Skin epidermis (tissue), 12 donors: ENCODE results near the gene NRG2.

ENCODE experiments used
- H3K27ac ChIP-seq, 21 experiments: fragments of 200-600 bp; sonication (generic) in 11 of 21; one replicate each; pipeline ENCODE4 v1.5.0; 2020; ENCODE audit warnings: mild to moderate bottlenecking in 3 of 21, inconsistent platforms in 2 of 21, moderate library complexity in 2 of 21
- H3K4me3 ChIP-seq, 7 experiments: fragments of 200-600 bp; sonication (generic) in 2 of 7; one replicate each; pipeline ENCODE4 v1.5.0; 2020; ENCODE audit warnings: inconsistent platforms in 2 of 7, mild to moderate bottlenecking in 2 of 7, moderate library complexity in 1 of 7

Gene NRG2

DNA sequence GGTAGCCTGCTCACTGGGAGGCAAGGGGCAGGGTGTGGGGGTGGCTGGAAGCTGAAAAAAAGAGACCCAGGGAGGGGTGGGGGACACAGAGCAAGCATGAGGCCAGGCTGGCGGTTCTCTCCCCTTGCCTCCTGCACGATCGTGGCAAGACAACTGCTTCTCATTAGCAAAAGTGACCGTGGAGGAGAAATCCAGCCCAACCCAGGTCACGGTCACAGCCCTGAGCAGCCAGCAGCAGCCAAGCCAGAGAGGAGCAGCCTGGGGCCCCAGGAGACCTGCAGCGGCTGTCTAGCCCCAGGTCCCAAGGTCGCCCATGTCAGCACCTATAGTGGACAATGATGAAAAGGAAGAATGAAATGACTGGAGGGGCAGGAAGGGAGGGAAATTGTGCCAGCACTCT is 89.1 kb downstream of the NRG2 start:
- Histone ChIP-seq H3K27ac (no peak overlapping the region), H3K4me3 (no peak overlapping the region)

DNA sequence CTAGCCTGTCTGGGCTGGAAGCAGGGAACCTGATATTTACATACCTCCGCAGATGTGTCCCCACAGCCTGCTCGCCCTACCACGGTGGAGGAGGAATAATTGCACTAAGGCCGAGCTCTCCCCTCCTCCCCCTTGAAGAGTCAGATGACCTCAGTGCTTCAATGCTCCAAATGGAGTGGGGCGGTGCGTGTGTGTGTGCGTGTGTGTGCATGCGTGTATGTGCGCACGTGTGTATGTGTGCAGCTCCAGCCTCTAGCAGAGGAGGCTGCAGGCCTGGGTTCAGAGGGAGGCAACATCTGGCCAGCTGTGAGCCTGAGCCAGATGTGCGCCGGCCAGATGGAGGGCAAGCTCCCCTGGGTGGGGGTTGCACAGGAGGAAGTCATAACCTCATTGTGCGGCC is 90.5 kb downstream of the NRG2 start:
- Histone ChIP-seq H3K4me3 (no peak overlapping the region), H3K27ac (no peak overlapping the region)

DNA sequence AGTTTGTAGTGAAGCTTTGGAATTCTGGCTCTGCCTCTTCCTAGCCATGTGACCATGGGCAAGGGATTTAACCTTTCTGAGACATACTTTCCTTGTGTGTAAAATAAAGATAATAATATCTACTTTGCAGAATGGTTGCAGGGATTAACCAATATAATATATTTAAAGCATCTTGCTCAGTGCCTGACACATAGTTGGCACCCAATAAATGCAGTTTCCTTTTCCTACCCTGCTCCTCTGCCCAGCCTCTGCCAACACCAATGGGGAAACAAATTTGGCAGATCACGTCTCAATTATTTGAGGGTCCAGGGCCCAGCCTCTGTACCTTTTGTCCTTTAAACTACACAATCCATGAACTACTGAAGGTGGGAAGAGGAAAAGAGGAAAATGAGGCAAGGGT is 91.1 kb downstream of the NRG2 start:
- H3K27ac ChIP-seq, result no peak overlapping the region

DNA sequence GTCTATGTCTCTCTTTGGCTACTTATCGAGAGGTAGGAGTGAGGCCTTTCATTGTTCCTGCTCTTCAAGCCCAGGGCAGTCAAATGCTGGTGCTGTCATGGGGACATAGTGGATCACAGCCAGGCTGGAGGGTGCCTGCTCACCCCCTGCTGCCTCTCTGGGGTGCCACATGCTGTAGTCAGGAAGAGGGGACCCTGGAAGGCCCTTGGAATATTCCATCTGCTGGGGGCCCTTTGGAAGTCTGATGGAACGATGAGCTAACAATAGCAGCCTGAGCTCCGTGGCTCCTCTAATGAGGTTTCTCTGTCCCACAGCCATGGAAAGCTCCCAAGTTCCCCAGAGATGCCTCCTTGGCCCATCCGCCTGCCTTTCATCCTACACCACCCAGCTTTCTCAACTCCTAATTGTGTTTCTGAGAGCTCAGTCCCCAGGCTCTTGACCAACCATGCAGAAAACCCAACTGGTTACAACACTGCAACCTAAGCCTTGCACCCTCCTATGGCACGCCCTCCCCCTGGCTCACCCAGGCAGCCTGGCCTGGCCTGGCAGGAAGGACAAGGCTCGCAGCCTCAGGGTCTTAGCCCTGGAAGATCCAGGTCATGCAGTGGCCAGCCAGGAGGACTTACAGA is 91.7 kb downstream of the NRG2 start:
- Histone ChIP-seq H3K27ac (no peak overlapping the region), H3K4me3 (no peak overlapping the region)

More for the DNA sequence above, 91.1 kb downstream of the NRG2 start:
- no peak overlapping the region for H3K4me3 ChIP-seq

DNA sequence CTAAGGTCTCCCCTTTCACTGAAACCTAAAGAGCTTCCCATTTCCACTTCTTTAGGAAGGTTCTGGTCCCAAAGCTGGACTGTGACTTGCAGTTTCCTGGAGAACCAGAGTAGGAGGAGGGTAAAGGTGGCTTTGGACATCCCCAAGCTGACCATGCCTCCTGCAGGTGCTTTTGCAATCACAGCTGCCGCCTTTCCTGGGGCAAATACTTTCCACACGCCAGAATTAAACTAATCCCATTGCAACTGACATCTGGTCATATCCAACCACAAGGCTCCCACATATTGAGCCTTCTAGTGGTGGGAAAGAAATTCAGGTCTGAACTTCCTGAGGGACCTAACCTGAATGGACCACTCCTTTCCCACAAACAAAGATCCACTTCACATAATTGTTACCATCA is 92.7 kb downstream of the NRG2 start:
- Histone ChIP-seq H3K4me3 (no peak overlapping the region), H3K27ac (no peak overlapping the region)

DNA sequence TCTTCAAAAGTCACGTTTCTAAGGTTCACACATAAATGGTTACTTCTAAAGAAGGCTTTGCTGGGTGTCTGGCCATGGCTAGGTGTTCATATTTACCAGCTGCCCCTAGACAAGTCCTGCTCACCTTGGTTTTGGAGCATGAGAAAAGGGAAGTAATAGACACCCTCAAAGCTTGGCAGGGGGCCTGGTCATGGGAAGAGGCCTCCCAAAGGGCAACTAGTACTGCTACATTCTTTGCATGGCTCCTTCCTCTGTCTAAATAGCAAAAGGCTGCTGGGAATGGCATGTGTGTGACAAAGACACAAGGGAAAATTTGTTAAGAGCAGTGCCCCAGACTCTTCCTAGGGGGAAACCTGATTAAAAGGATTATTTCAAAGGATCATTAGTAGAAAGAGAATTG is 93.4 kb downstream of the NRG2 start:
- no peak overlapping the region for H3K4me3 ChIP-seq
- no peak overlapping the region for H3K27ac ChIP-seq

DNA sequence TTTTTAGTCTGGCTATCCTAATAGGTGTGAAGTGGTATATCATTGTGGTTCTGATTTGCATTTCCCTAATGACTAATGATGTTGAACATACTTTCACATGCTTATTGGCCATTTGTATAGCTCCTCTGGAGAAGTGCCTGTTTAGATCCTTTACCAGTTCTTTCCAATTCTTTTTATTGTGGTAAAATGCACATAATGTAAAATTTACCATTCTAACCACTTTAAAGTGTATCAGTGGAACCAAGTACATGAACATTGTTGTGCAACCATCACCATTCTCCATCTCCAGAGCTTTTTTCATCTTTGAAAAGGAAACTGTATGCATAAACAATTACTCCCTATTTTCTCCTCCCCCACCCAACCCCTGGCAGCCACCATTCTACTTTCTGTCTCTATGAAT is 95.4 kb downstream of the NRG2 start:
- H3K4me3 ChIP-seq, result no peak overlapping the region
- H3K27ac ChIP-seq, result no peak overlapping the region

DNA sequence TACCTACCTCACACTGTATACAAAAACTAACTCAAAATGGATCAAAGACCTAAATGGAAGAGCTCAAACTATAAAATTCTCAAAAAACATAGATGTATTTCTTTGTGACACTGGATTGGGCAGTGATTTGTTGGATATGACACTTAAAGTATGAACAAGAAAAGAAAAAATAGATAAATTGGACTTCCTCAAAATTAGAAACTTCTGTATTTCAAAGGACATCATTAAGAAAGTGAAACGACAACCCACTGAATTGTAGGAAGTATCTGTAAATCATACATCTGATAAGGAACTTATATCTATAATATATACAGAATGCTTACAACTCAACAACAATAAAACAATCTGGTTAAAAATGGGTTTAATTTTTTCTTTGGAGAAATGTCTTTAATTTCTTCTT is 96.7 kb downstream of the NRG2 start:
- Histone ChIP-seq H3K27ac (no peak overlapping the region), H3K4me3 (no peak overlapping the region)

DNA sequence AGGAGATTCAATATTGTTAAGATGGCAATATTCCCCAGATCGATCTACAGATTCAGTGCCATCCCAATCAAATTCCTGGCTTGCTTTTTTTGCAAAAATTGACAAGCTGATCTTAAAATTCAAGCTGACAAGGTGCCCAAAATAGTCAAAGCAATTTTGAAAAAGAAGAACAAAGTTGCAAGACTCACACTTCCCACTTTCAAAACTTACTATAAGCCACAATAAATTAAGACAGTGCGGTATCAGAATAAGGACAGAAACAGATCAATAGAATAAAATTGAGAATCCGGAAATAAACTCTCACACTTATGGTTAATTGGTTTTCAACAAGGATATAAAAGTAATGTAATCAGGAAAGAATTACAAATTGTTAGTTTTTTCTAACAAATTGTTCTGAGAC is 97.1 kb downstream of the NRG2 start:
- H3K4me3 ChIP-seq, result no peak overlapping the region
- H3K27ac ChIP-seq, result no peak overlapping the region

DNA sequence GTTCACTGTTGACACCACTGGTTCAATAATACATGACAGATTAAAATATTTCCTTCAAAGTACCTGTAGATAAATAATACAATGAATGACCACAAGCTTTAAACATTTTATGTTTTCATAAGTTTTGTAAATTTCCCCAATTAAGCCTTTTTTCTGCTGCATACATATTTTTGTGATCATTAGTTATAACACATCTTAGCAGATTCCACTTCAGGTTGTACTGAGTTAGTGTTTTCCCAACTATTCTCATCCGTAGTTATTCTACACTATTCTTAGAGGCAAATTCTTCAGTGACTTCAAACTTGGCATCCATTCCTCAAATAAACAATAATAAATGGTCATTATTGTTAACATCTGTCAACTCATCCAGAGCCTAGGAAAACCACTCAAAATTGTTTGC is 100.9 kb downstream of the NRG2 start:
- no peak overlapping the region for H3K4me3 ChIP-seq
- no peak overlapping the region for H3K27ac ChIP-seq

DNA sequence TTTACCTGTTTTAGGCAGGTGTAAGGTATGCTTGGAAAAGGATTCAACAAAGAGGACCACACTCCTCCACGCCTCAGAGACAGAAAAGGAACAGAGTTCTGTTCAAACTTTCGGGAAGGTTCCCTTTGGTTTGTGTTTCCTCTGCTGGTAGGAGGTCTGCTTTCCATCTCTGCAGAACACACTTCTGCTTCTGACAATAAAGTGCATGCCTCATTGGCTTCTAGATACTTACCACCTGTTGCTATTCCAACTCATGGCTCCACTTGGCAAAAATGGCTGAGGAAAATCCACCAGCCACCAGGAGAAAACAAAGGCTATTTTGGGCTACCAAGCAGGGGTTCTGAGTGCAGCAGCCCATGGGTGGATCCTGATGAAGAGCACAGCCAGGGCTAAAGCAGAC is 112.7 kb downstream of the NRG2 start:
- no peak overlapping the region for H3K4me3 ChIP-seq
- H3K27ac ChIP-seq, result no peak overlapping the region

DNA sequence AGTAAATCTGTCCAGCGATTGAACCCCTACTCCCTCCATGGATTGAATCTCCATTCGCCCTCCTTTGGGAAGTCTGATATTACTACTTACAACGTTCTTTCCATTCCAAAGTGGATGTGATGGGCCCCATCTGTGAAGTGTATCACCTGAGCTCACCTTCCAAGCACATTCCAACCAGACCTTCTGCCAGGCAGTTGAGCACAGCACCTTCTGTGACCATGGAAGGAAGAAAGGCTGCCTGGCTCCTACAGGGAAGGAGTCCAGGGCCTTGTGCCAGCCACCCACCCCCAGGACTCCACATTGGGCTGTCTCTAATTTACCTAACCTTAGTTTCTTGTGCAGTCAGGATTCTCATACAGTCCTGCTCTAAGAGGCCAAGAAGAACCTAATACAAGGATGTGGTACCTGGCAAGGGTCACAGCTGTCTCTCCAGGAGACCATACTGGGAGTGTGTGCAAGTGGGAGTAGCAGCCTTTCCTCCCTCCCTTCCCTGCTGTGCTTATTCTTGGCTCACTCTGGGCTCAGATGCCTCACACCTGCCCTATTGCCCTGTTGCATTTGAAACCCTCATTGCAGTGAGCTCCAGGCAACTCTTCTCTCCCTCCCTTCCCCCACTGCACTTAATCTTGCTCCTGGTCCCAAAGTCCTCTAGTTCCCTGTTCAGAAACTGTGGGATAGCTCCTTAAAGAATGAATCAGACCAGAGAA is 116.1 kb downstream of the NRG2 start:
- Histone ChIP-seq H3K27ac (peak overlapping the region in 1 of 21 experiments; percentile 69), H3K4me3 (no peak overlapping the region)

DNA sequence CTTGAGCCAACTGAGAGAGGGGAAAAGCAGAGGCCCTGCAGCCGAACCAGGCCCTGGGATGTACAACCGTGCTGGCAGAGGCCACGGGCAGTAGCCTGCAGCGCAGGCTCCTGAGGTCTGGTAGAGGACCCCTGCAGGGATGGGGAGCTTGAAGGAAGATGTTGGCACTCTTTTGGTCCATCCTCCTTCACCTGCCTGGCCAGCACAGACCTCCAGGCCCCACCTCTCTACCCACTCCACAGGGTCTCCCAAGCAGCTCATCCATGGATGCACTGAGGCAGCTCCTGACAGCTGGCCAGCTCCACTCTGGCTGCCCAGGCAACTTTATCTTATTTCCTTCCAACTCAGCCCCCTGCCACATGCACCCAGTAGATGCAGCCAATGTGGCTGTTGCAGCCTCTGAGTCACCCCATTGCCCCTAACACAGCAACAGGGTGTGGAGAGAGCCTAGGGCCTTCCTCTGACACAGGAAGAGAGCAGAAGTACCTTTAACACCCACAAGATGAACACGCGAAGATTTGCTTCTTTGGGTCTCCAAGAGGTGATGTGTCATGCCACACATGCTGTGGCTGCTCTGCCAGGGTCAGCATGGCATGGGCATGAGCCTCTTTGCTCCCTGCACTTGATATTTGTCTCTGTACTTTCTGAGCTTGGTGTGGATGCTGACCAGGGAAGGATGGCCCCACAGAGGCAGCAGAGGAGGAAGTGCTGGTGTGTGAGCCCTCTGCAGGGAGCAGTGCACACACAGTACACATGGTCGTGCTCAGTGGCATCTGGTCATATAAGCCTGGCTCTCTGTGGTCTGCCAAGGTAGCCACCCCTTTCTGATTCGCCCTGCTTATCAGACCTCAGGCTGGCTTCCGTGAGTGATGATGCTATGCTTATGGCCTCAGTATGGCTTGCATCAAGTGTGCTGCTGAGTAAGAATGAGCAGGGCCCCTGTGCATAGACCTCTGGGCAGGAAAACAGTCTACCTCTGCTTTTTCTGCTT is 117.2 kb downstream of the NRG2 start:
- Histone ChIP-seq H3K27ac (peak overlapping the region in 1 of 21 experiments; percentile 69), H3K4me3 (no peak overlapping the region)

DNA sequence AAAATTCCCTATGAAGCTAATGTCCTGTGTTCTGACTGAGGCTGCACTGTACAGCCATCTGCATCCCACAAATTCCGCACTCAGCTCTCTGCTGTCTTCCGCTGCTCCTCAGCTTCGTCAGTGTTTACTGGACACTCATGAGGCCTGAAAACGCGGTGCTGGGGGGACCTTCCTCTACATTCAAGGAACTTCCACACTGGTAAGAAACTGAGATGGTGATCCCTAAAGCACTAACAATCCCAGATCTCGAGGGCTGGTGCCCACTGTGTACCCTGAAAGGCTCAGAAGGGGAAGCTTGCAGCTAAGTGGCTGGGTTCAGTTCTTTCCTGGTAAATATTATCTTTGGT is 117.9 kb downstream of the NRG2 start:
- Histone ChIP-seq H3K27ac (no peak overlapping the region), H3K4me3 (no peak overlapping the region)

DNA sequence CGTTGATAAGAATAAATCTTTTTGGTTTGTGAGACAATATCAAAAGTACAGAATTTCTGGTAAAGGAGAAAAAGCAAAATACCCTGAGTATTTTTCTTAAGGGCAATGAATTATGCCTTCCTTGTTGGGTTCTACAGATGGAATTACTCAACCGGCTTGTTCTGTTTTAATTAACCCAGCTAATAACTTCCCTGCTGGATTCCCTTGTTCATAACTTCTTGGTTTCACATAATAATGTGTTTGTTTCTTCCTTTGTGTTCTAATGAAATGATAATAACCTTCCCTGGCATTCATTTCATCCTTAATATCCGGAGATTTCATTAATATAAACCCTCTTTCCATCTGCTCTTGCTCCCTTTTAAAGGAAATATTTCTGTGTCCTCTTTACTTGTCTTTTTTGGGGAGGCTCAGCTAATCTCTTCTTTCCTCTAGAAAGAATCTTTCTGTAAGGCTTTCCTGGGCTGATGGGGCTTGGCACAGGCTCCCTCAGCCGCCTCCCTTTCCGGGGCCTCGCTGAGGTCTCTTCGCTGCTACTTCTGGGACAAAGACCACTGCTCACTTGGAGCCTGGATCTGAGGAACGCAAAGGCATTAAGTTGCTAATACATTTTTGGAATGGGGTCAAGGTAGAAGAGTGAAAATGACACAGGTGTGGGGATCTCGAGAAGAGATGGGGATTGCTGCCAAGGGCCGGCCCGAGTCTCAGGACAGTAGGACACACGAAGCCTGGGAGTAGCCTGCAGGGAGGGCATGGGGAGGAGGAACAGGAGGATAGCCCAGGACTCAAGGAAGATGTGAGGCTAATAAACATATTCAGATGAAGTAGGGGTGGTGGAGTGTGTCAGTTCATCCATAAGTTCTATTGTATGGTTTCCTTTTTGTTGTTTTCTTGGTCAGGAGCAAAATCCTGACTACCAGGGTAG is 118.5 kb downstream of the NRG2 start:
- no peak overlapping the region for H3K4me3 ChIP-seq
- no peak overlapping the region for H3K27ac ChIP-seq

DNA sequence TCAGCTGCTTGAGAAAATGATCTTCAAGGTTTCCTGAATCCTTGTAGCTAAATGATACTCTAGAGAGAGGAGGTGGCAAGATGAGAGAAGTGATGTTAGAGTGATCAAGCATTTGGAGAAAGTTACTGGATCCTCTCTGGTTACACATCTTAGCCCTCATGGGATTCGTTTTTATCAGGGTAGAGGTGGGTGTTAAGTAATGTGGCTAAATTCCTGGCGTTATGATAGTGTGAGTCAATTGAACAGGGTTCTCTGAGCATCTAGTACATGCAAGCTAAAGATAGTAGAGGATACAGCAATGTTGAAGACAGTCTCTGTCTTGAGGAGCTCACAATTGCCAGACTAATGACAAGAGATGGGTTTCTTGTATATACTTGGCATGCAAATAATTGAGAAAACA is 123.8 kb downstream of the NRG2 start:
- Histone ChIP-seq H3K4me3 (no peak overlapping the region), H3K27ac (no peak overlapping the region)

DNA sequence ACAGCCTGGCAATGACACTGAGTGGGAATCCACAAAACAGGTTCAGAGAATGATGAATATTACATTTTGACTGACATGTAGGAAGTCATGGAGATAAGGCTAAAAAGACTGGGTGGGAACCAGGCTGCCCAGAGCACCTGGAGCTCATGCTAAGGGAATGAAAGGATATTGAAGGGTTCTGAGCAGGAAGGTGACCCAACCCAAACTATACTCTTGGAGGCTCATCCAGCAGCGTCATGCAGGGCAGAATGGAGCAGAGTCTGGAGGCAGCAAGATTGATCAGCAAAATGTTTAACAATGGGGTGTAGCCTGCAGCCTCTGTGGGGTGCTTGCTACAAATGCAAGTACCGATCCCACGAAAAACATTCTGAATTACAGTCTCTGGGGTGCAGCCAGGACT is 127.3 kb downstream of the NRG2 start:
- no peak overlapping the region for H3K27ac ChIP-seq
- H3K4me3 ChIP-seq, result no peak overlapping the region

DNA sequence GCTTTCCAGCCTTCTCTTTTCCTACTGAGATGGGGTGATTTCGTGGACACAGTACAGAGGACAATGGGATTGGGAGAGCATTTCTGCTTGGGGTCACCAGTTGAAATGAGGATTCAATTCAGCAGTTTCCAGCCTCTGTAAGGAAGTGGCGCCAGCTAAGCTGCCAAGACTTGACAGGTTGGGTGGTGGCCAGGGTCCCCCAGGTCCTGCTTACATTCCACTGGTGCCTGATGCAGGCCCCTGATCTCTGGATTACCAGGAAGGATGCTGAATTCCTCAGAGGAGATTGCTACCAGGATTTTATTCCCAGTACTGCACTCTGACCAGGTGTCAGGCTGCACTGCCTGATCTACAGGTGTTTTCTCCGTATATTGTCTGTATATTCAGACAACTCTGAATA is 127.8 kb downstream of the NRG2 start:
- Histone ChIP-seq H3K27ac (peak overlapping the region in 2 of 21 experiments; percentile 0 to 5), H3K4me3 (no peak overlapping the region)

DNA sequence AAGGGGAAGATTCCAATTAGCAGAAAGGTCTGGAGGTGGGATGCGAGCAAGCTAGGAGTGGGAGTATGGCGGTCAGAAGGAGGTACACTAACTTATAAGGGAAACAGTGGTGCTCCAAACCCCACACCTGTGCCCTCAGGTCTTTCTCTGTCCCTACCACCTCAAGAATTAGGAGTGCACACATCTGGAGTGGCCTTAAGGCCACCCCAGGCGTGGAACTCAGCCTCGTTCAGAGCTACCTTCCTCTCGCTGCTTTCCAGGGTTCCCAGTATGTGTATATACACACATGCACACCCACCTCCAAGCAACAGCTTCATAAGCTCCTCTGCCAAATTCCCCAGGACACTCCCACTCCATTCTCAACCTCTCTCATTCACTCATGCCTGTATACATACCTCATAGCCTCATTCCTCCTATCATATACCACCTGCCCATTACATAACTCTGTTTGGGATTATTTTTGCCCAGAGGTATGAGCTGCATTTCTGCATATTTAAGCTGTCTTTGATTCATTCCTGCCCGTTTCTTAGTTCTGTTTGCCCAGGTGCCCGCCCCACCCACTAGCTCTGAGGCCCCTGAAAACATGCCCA is 128.8 kb downstream of the NRG2 start:
- Histone ChIP-seq H3K4me3 (no peak overlapping the region), H3K27ac (peak overlapping the region in 3 of 21 experiments; percentile 5 to 41 (median 37))
